K562 (cell line): ENCODE data around the gene CC2D1A. TPM values are rescaled to one million over a fixed set of nuclear protein-coding genes. Genes with fewer than 3 reads are reported as not detected.
A peak's percentile ranks its signal among the peaks of the same experiment; 100 is the strongest.

Experiments
- ARID4B ChIP-seq: sonication (generic); formaldehyde crosslinking; IDR thresholded peaks from 2 replicates; pipeline ENCODE4 v1.8.0; 2022; ENCODE audit warnings: mild to moderate bottlenecking, missing genetic modification reagents
- CCNT2 ChIP-seq: IDR thresholded peaks from 2 replicates; pipeline ENCODE4 v1.6.1; 2011; ENCODE audit warnings: borderline replicate concordance, low read depth, mild to moderate bottlenecking, moderate library complexity, mixed read lengths, low read length; ENCODE audit not compliant: insufficient read length; ENCODE audit errors: extremely low read depth
- DACH1 ChIP-seq: fragments of 450-650 bp; IDR thresholded peaks from 2 replicates; pipeline ENCODE4 v1.6.1; 2018; ENCODE audit not compliant: partially characterized antibody
- DMBX1 ChIP-seq: fragments of 250-450 bp; sonication (Bioruptor Pico); IDR thresholded peaks from 2 replicates; pipeline ENCODE4 v1.8.0; 2022; ENCODE audit warnings: inconsistent platforms, mild to moderate bottlenecking, moderate library complexity, borderline replicate concordance
- ELF1 ChIP-seq: fragments of 200-800 bp; sonication (Bioruptor generic); IDR thresholded peaks from 2 replicates; pipeline ENCODE4 v1.6.1; 2016; ENCODE audit warnings: missing genetic modification characterization, missing compliant biosample characterization
- FOXP1 ChIP-seq: sonication (generic); formaldehyde crosslinking; IDR thresholded peaks from 2 replicates; pipeline ENCODE4 v1.8.0; 2022; ENCODE audit warnings: mild to moderate bottlenecking, missing genetic modification reagents
- IFI16 ChIP-seq: fragments of 250-450 bp; sonication (Bioruptor Pico); IDR thresholded peaks from 2 replicates; pipeline ENCODE4 v2.1.2; 2022; ENCODE audit warnings: mild to moderate bottlenecking, inconsistent platforms
- MEF2A ChIP-seq: IDR thresholded peaks from 2 replicates; pipeline ENCODE4 v1.6.1; 2011; ENCODE audit warnings: low read depth, mild to moderate bottlenecking, low read length, moderate library complexity; ENCODE audit not compliant: control insufficient read depth
- NR1H2 ChIP-seq: sonication (generic); formaldehyde crosslinking; IDR thresholded peaks from 2 replicates; pipeline ENCODE4 v1.4.0; 2020; ENCODE audit warnings: mild to moderate bottlenecking, missing genetic modification reagents
- POLR2A ChIP-seq: fragments of 450-650 bp; conservative IDR thresholded peaks from 2 replicates; pipeline ENCODE4 v1.6.1; 2016
- SRF ChIP-seq, 2 experiments: fragments of 250-450, 450-650 bp in 1 of 2; sonication (Bioruptor Pico) in 1 of 2; sonication (generic) in 1 of 2; formaldehyde crosslinking; IDR thresholded peaks; 2 replicates each; pipeline versions ENCODE4 v1.5.0 to v1.5.1; 2020 to 2022; ENCODE audit warnings: mild to moderate bottlenecking in 1 of 2, missing genetic modification reagents in 1 of 2
- ZFP30 ChIP-seq: fragments of 250-450 bp; sonication (Bioruptor Pico); IDR thresholded peaks from 2 replicates; pipeline ENCODE4 v1.8.0; 2022; ENCODE audit warnings: moderate library complexity, mild to moderate bottlenecking, inconsistent platforms, borderline replicate concordance
- ZHX1 ChIP-seq: fragments of 150-350 bp; conservative IDR thresholded peaks from 2 replicates; pipeline ENCODE4 v1.6.1; 2014; ENCODE audit warnings: low read length
- ZNF174 ChIP-seq: fragments of 250-450 bp; sonication (Bioruptor Pico); IDR thresholded peaks from 2 replicates; pipeline ENCODE4 v1.4.0; 2020; ENCODE audit warnings: mild to moderate bottlenecking
- polyA plus RNA-seq, 8 experiments: library from polyadenylated mRNA; depleted of rRNA in 4 of 8; stranded (reverse) in 5 of 8; unstranded in 3 of 8; fragments of >200 nt; fragmentation: Nextera tagmentation in 2 of 8; fragmentation: Illumina TruSeq in 1 of 8; extraction: Ambion mirVana in 2 of 8; extraction: Trizol in 1 of 8; gene quantifications; 2 replicates each; pipeline versions ENCODE4 v1.2.1 to v1.2.3, GENCODE V29; 2011 to 2014; ENCODE audit warnings: inconsistent platforms in 1 of 8, missing spikeins in 1 of 8
- total RNA-seq, 7 experiments: library from RNA; depleted of rRNA in 6 of 7; stranded (reverse); fragments of >200 nt in 6 of 7; fragmentation: Illumina TruSeq in 2 of 7; extraction: Trizol in 2 of 7; gene quantifications; 2 replicates each; pipeline versions ENCODE4 v1.2.1 to v1.2.3, GENCODE V29; 2011 to 2021; ENCODE audit warnings: low replicate concordance in 1 of 7

Gene CC2D1A
- total and polyA plus RNA-seq, 9 of the 15 experiments (the other 6 are each of a cell fraction or from before 2014, with no cell fraction given), result 0.32 to 31.0 (median 12.9) TPM

GRCh38 chr19:13905634-13906520 is at the start of gene CC2D1A, which contains the start of gene BRME1 (continued):
- TF ChIP-seq ZNF174 (no peak), NR1H2 (peak; percentile 36; the same call in 1 of the 2 replicates), ZFP30 (CRISPR knock-in tag) (no peak), ELF1 (tag) (peak; percentile 94), DMBX1 (peak; percentile 63; the same call in 1 of the 2 replicates), DACH1 (no peak), POLR2A (peak; percentile 76), CCNT2 (peak; percentile 67), ARID4B (peak; percentile 44; the same call in 1 of the 2 replicates), MEF2A (no peak), SRF (CRISPR knock-in tag; IDR thresholded peaks at IDR 0.05) (peak in 1 of 2 experiments; percentile 45; a peak in 1 of 4 replicates), IFI16 (CRISPR knock-in tag) (no peak), ZHX1 (0 out of 2 replicates have a peak, but pooled peaks have one; percentile 25), FOXP1 (CRISPR knock-in tag) (peak; percentile 95)
